Type B pancreatic cell (in vitro differentiated cells): Measurements from ENCODE around the gene ZBTB5. TPM values are rescaled to one million over a fixed set of nuclear protein-coding genes. Genes with fewer than 3 reads are reported as not detected.
A peak's percentile ranks its signal among the peaks of the same experiment; 100 is the strongest.
"Not testable (repeated sequence)": the region's sequence is repeated elsewhere in the genome, so short reads cannot be mapped to it uniquely, and the experiment has no call there.

Experiments
- DNase-seq: peaks from one replicate; pipeline ENCODE4 v3.0.0; 2021; ENCODE audit warnings: mixed read lengths; ENCODE audit not compliant: unreplicated experiment; ENCODE audit errors: extremely low spot score
- H3K27ac Mint-ChIP-seq: 2 replicates; pipeline ENCODE4 v1.8.0; 2021; ENCODE audit warnings: mild to moderate bottlenecking, mixed read lengths
- H3K27me3 Mint-ChIP-seq: 2 replicates; pipeline ENCODE4 v1.8.0; 2021; ENCODE audit warnings: mixed read lengths
- H3K36me3 Mint-ChIP-seq: 2 replicates; pipeline ENCODE4 v1.8.0; 2021; ENCODE audit warnings: mixed read lengths
- H3K4me1 Mint-ChIP-seq: one replicate; pipeline ENCODE4 v1.8.0; 2021; ENCODE audit warnings: mixed read lengths; ENCODE audit not compliant: unreplicated experiment
- H3K4me3 Mint-ChIP-seq: 2 replicates; pipeline ENCODE4 v1.8.0; 2021; ENCODE audit warnings: mild to moderate bottlenecking, mixed read lengths
- H3K9me3 Mint-ChIP-seq: 2 replicates; pipeline ENCODE4 v1.8.0; 2021; ENCODE audit warnings: mixed read lengths
- CTCF ChIP-seq: fragments of 200-600 bp; sonication (generic); conservative IDR thresholded peaks from 2 replicates; pipeline ENCODE4 v1.5.0; 2021; ENCODE audit warnings: antibody characterized with exemption, mild to moderate bottlenecking
- total RNA-seq: library from RNA; stranded (reverse); gene quantifications from 2 replicates; pipeline ENCODE4 v1.2.1, GENCODE V29; 2021; ENCODE audit warnings: low replicate concordance

ZBTB5 gene
- total RNA-seq, 1 donor from 2014 or later, result 22.6 TPM

- Mint-ChIP-seq H3K4me1 (peaks cover 20% of the 10 kb centered on the region), H3K4me3 (no peak overlapping the region)
- DNase-seq, result no peak
Measured at GRCh38 chr9:37468620-37469019, 3.4 kb upstream of the ZBTB5 start.

GRCh38 chr9:37467530-37467929 is 2.3 kb upstream of the ZBTB5 start:
- peaks cover 28% of the 10 kb centered on the region for H3K4me1 Mint-ChIP-seq
- not testable (repeated sequence) for H3K36me3 Mint-ChIP-seq, H3K4me3 Mint-ChIP-seq, DNase-seq, H3K27ac Mint-ChIP-seq, H3K9me3 Mint-ChIP-seq, H3K27me3 Mint-ChIP-seq

More at GRCh38 chr9:37468620-37469019, 3.4 kb upstream of the ZBTB5 start:
- no peak for TF ChIP-seq CTCF
- no peak overlapping the region for H3K27ac Mint-ChIP-seq
- H3K36me3 Mint-ChIP-seq, result peaks cover 4% of the 10 kb centered on the region
- no peaks in the 10 kb centered on the region for H3K9me3 Mint-ChIP-seq
- no peaks in the 10 kb centered on the region for H3K27me3 Mint-ChIP-seq

- Mint-ChIP-seq H3K27ac (peak overlapping the region; percentile 99), H3K4me3 (peak overlapping the region; percentile 96), H3K4me1 (peaks cover 23% of the 10 kb centered on the region), H3K36me3 (peaks cover 16% of the 10 kb centered on the region), H3K9me3 (no peaks in the 10 kb centered on the region), H3K27me3 (no peaks in the 10 kb centered on the region)
- peak; percentile 87 for DNase-seq
- TF ChIP-seq CTCF, result no peak
Measured at GRCh38 chr9:37466037-37466709, 923 bp upstream of the ZBTB5 start.

- peak overlapping the region; percentile 96 for H3K4me3 Mint-ChIP-seq
- DNase-seq, result no peak
- no peaks in the 10 kb centered on the region for H3K9me3 Mint-ChIP-seq
- peak overlapping the region; percentile 99 for H3K27ac Mint-ChIP-seq
- no peak for TF ChIP-seq CTCF
- H3K36me3 Mint-ChIP-seq, result peaks cover 20% of the 10 kb centered on the region
- peaks cover 27% of the 10 kb centered on the region for H3K4me1 Mint-ChIP-seq
- no peaks in the 10 kb centered on the region for H3K27me3 Mint-ChIP-seq
Measured at GRCh38 chr9:37464426-37465248, 613 bp downstream of the ZBTB5 start.

- no peaks in the 10 kb centered on the region for H3K9me3 Mint-ChIP-seq
- H3K36me3 Mint-ChIP-seq, result peaks cover 20% of the 10 kb centered on the region
- peaks cover 27% of the 10 kb centered on the region for H3K4me1 Mint-ChIP-seq
- no peak for DNase-seq
- H3K27me3 Mint-ChIP-seq, result no peaks in the 10 kb centered on the region
- no peak for TF ChIP-seq CTCF
- peak overlapping the region; percentile 96 for H3K4me3 Mint-ChIP-seq
- peak overlapping the region; percentile 99 for H3K27ac Mint-ChIP-seq
Measured at GRCh38 chr9:37464006-37464405, 1.2 kb downstream of the ZBTB5 start.

- H3K27me3 Mint-ChIP-seq, result no peaks in the 10 kb centered on the region
Measured at GRCh38 chr9:37456817-37457216, 8.4 kb downstream of the ZBTB5 start.

More at GRCh38 chr9:37456817-37457216, 8.4 kb downstream of the ZBTB5 start:
- DNase-seq, result no peak
- H3K4me3 Mint-ChIP-seq, result peak overlapping the region; percentile 63
- peaks cover 28% of the 10 kb centered on the region for H3K36me3 Mint-ChIP-seq
- TF ChIP-seq CTCF, result no peak
- no peaks in the 10 kb centered on the region for H3K9me3 Mint-ChIP-seq
- peak overlapping the region; percentile 95 for H3K27ac Mint-ChIP-seq
- peaks cover 16% of the 10 kb centered on the region for H3K4me1 Mint-ChIP-seq
